K562 (cell line): ENCODE results near the gene COX7B. TPM values are rescaled to one million over a fixed set of nuclear protein-coding genes. Genes with fewer than 3 reads are reported as not detected.

Source experiments
- CHAMP1 ChIP-seq: fragments of 450-650 bp; IDR thresholded peaks from 2 replicates; pipeline ENCODE4 v1.6.1; 2016; ENCODE audit warnings: mild to moderate bottlenecking
- L3MBTL2 ChIP-seq: fragments of 450-650 bp; IDR thresholded peaks from 2 replicates; pipeline ENCODE4 v1.6.1; 2016; ENCODE audit warnings: mild to moderate bottlenecking, moderate library complexity
- MTA1 ChIP-seq: fragments of 450-650 bp; IDR thresholded peaks from 2 replicates; pipeline ENCODE4 v1.6.1; 2017; ENCODE audit warnings: borderline replicate concordance
- MXD1 ChIP-seq: fragments of 250-450 bp; sonication (Bioruptor Pico); IDR thresholded peaks from 2 replicates; pipeline ENCODE4 v1.8.0; 2021; ENCODE audit warnings: borderline replicate concordance, mild to moderate bottlenecking, moderate library complexity; ENCODE audit not compliant: poor library complexity, severe bottlenecking
- MYC ChIP-seq, 2 experiments: fragments of 250-450 bp in 1 of 2; sonication (Bioruptor Pico) in 1 of 2; IDR thresholded peaks; 2 replicates each; pipeline versions ENCODE4 v1.5.1 to v1.6.1; 2012 to 2021; ENCODE audit warnings: low read depth in 2 of 2, borderline replicate concordance in 1 of 2, improper control_type of control experiment in 1 of 2, low read length in 1 of 2, mild to moderate bottlenecking in 1 of 2, moderate library complexity in 1 of 2
- TAF1 ChIP-seq: IDR thresholded peaks from 2 replicates; pipeline ENCODE4 v1.6.1; 2011; ENCODE audit warnings: mild to moderate bottlenecking, low read length, moderate library complexity; ENCODE audit not compliant: insufficient read depth, control insufficient read depth, severe bottlenecking; ENCODE audit errors: extremely low read depth
- TBP ChIP-seq: optimal IDR thresholded peaks from 2 replicates; pipeline ENCODE3; 2011; ENCODE audit warnings: low read depth, low read length, improper control_type of control experiment
- UBTF ChIP-seq, 2 experiments: IDR thresholded peaks; 2 replicates each; pipeline ENCODE4 v1.6.1; 2012; ENCODE audit warnings: improper control_type of control experiment in 2 of 2, low read depth in 2 of 2, low read length in 2 of 2, borderline replicate concordance in 1 of 2
- polyA plus RNA-seq, 8 experiments: library from polyadenylated mRNA; depleted of rRNA in 4 of 8; stranded (reverse) in 5 of 8; unstranded in 3 of 8; fragments of >200 nt; fragmentation: Nextera tagmentation in 2 of 8; fragmentation: Illumina TruSeq in 1 of 8; extraction: Ambion mirVana in 2 of 8; extraction: Trizol in 1 of 8; gene quantifications; 2 replicates each; pipeline versions ENCODE4 v1.2.1 to v1.2.3, GENCODE V29; 2011 to 2014; ENCODE audit warnings: inconsistent platforms in 1 of 8, missing spikeins in 1 of 8
- total RNA-seq, 7 experiments: library from RNA; depleted of rRNA in 6 of 7; stranded (reverse); fragments of >200 nt in 6 of 7; fragmentation: Illumina TruSeq in 2 of 7; extraction: Trizol in 2 of 7; gene quantifications; 2 replicates each; pipeline versions ENCODE4 v1.2.1 to v1.2.3, GENCODE V29; 2011 to 2021; ENCODE audit warnings: low replicate concordance in 1 of 7
- TF ChIP-seq, protein P1 (sequence below): fragments of 250-450 bp; sonication (Bioruptor Pico); IDR thresholded peaks from 2 replicates; pipeline ENCODE4 v1.5.0; 2021

Gene COX7B
- total and polyA plus RNA-seq, 9 of the 15 experiments (the other 6 are each of a cell fraction or from before 2014, with no cell fraction given): 549 to 2,891 (median 1,307) TPM

GRCh38 chrX:77910108-77910840, 11.0 kb downstream of the COX7B start, which contains the start of gene ATP7A (continued):
- TF ChIP-seq MXD1 (CRISPR knock-in tag) (no peak), TBP (no peak), MYC (IDR thresholded peaks at IDR 0.05; ENCODE audit: low read depth, low read length) (peak; percentile 80), MYC (CRISPR knock-in tag; IDR thresholded peaks at IDR 0.05; ENCODE audit: borderline replicate concordance, low read depth) (no peak), MTA1 (0 out of 2 replicates have a peak, but pooled peaks have one; percentile 19), UBTF (IDR thresholded peaks at IDR 0.05; ENCODE audit: borderline replicate concordance in 1 of 2, low read depth in 2 of 2, low read length in 2 of 2) (no peak), TAF1 (peak; percentile 44), L3MBTL2 (peak; percentile 35; the same call in 1 of the 2 replicates), CHAMP1 (0 out of 2 replicates have a peak, but pooled peaks have one; percentile 24)
- TF ChIP-seq, protein P1, sequence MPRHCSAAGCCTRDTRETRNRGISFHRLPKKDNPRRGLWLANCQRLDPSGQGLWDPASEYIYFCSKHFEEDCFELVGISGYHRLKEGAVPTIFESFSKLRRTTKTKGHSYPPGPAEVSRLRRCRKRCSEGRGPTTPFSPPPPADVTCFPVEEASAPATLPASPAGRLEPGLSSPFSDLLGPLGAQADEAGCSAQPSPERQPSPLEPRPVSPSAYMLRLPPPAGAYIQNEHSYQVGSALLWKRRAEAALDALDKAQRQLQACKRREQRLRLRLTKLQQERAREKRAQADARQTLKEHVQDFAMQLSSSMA (CRISPR knock-in tag): no peak
